ENCODE results near the gene AGPAT4. TPM values are rescaled to one million over a fixed set of nuclear protein-coding genes. Genes with fewer than 3 reads are reported as not detected.
"Not testable (repeated sequence)": the region's sequence is repeated elsewhere in the genome, so short reads cannot be mapped to it uniquely, and the experiment has no call there.

AGPAT4 gene
- polyA plus RNA-seq, 1 of the 3 experiments (the other 2 are of a cell fraction) = 3.9 TPM

DNA sequence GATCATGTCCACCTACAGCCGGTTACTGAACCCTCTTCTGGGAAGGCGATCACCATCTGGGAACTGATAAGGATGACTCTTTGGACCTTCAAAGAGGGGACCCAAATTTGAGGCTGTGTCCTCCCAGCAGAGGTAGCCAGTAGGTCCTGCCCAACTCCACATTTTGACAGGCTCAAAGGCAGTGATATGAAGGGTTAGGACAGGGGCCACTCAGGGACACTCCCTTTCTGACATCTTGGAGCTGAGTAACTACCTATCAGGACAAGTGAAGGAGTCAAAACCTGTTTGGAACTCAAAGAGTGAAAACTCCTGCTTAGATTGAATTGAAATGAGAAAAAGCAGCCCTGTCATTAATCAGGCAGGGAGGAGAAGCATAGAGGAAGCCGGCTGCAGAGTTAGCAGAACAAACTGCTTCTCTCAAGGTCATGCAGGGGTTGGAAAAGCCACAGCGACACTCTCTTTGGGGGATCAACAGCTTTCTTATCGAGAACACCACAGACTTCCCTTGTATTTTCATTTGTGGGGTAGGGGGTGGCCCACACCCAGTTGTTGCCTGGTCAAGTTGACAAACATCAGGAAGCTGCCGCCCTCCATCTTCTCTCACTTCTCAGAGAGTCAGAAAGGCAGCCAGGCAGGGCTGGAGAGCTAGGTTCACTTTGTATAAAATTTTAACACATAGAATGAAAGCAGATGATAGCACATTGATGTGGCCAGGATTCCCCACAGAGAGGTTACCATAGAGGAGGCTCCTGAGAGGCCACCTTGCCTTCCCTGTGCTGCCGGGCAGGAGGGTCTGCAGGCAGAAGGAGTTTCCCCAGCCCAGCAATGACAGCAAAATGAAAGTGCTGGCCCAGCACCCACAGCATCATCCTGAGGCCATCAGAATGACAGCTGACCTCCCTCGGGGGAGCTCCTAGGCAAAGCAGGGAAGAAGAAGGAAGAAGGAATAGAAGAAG is 47.6 kb downstream of the AGPAT4 start:
- H3F3A ChIP-seq (replicated peaks; ENCODE audit: insufficient read depth) = peaks cover 15% of the 10 kb centered on the region
- ChIA-PET POLR2A (no interaction called here), CTCF (interaction anchor here (0.8 to 1.1 kb wide), 2 partner anchors 12 to 144 kb away, joined by 3 read pairs; no protein-coding TSS in a partner anchor)
- H3K4me2 ChIP-seq = no peak overlapping the region
- H3K4me3 ChIP-seq (ENCODE audit: low read depth in 2 of 2, low read length in 1 of 2) = no peak overlapping the region
- H3K36me3 ChIP-seq (replicated peaks in 1 of 2; ENCODE audit: control insufficient read depth in 1 of 2, insufficient read depth in 2 of 2, low read length in 1 of 2) = peaks cover 0 to 8% of the 10 kb centered on the region in 2 experiments
- no peak overlapping the region for H3K27ac ChIP-seq (ENCODE audit: low read depth in 2 of 2, low read length in 1 of 2)
- no peak overlapping the region for H3K9ac ChIP-seq
- no peaks in the 10 kb centered on the region for H3K79me2 ChIP-seq (ENCODE audit: insufficient read depth)
- 89% methylated on average over 8 of the region's 8 CpGs for WGBS (ENCODE audit: low lambda C conversion rate)
- no peak overlapping the region for H2AFZ ChIP-seq (ENCODE audit: low read depth)
- no peak for TF ChIP-seq MAX (IDR thresholded peaks at IDR 0.05; ENCODE audit: low read depth)
- H3K9me3 ChIP-seq = no peaks in the 10 kb centered on the region
- peaks cover 0 to 11% of the 10 kb centered on the region in 2 experiments; a peak in 3 of 4 replicates for H3K4me1 ChIP-seq (ENCODE audit: control insufficient read depth in 1 of 2, insufficient read depth in 2 of 2, low read depth in 1 of 2, low read length in 1 of 2)
- H3K27me3 ChIP-seq (ENCODE audit: insufficient read depth) = no peaks in the 10 kb centered on the region
- H4K20me1 ChIP-seq (ENCODE audit: insufficient read depth) = no peaks in the 10 kb centered on the region
- DNase-seq = no peak
- H3K9me2 ChIP-seq = no peaks in the 10 kb centered on the region

DNA sequence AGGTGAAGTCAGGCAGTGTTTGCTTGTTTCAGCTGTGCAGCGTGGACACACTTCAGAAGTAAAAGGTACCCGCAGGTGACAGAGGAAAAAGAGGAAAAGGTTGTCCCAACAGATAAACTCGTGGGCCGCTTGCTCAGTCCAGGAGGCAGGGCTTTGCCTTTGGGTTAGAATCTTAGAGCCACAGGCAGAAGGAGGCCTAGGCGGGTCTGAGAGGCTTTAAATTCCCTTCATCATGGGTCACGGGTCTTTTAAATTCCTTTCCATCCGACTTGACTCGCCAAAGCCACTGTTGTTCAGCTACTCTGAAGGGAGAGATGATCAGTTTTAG is 48.2 kb downstream of the AGPAT4 start:
- no peaks in the 10 kb centered on the region for H3K9me2 ChIP-seq
- TF ChIP-seq TAF1 (IDR thresholded peaks at IDR 0.05; ENCODE audit: borderline replicate concordance, low read depth, low read length) = no peak
- TF ChIP-seq MEF2A (IDR thresholded peaks at IDR 0.05; ENCODE audit: borderline replicate concordance, low read depth) = no peak
- TF ChIP-seq IRF3 (IDR thresholded peaks at IDR 0.05; ENCODE audit: low read depth, low read length) = no peak
- no peak for TF ChIP-seq EP300 (IDR thresholded peaks at IDR 0.05; ENCODE audit: borderline replicate concordance in 1 of 2, low read depth in 1 of 2, low read length in 1 of 2)
- no peak for TF ChIP-seq ELF1 (IDR thresholded peaks at IDR 0.05)
- TF ChIP-seq FOXJ3 (CRISPR knock-in tag; IDR thresholded peaks at IDR 0.05) = no peak
- TF ChIP-seq, protein P1, sequence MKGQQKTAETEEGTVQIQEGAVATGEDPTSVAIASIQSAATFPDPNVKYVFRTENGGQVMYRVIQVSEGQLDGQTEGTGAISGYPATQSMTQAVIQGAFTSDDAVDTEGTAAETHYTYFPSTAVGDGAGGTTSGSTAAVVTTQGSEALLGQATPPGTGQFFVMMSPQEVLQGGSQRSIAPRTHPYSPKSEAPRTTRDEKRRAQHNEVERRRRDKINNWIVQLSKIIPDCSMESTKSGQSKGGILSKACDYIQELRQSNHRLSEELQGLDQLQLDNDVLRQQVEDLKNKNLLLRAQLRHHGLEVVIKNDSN (IDR thresholded peaks at IDR 0.05; ENCODE audit: borderline replicate concordance, low read depth) = no peak
- no peak for TF ChIP-seq FOSL2 (IDR thresholded peaks at IDR 0.05; ENCODE audit: borderline replicate concordance, low read depth)
- TF ChIP-seq NRF1 (IDR thresholded peaks at IDR 0.05; ENCODE audit: low read depth, low read length) = no peak
- TF ChIP-seq YY1 (IDR thresholded peaks at IDR 0.05; ENCODE audit: low read depth) = no peak
- no peak for TF ChIP-seq RXRA (IDR thresholded peaks at IDR 0.05; ENCODE audit: borderline replicate concordance, low read depth)
- no peak for TF ChIP-seq NFIC (IDR thresholded peaks at IDR 0.05; ENCODE audit: borderline replicate concordance)
- TF ChIP-seq, protein P2, sequence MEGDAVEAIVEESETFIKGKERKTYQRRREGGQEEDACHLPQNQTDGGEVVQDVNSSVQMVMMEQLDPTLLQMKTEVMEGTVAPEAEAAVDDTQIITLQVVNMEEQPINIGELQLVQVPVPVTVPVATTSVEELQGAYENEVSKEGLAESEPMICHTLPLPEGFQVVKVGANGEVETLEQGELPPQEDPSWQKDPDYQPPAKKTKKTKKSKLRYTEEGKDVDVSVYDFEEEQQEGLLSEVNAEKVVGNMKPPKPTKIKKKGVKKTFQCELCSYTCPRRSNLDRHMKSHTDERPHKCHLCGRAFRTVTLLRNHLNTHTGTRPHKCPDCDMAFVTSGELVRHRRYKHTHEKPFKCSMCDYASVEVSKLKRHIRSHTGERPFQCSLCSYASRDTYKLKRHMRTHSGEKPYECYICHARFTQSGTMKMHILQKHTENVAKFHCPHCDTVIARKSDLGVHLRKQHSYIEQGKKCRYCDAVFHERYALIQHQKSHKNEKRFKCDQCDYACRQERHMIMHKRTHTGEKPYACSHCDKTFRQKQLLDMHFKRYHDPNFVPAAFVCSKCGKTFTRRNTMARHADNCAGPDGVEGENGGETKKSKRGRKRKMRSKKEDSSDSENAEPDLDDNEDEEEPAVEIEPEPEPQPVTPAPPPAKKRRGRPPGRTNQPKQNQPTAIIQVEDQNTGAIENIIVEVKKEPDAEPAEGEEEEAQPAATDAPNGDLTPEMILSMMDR (IDR thresholded peaks at IDR 0.05) = no peak
- peaks cover 0 to 11% of the 10 kb centered on the region in 2 experiments; a peak in 3 of 4 replicates for H3K4me1 ChIP-seq (ENCODE audit: control insufficient read depth in 1 of 2, insufficient read depth in 2 of 2, low read depth in 1 of 2, low read length in 1 of 2)
- H4K20me1 ChIP-seq (ENCODE audit: insufficient read depth) = no peaks in the 10 kb centered on the region
- H3K4me2 ChIP-seq = no peak overlapping the region
- H3K36me3 ChIP-seq (replicated peaks in 1 of 2; ENCODE audit: control insufficient read depth in 1 of 2, insufficient read depth in 2 of 2, low read length in 1 of 2) = peaks cover 0 to 8% of the 10 kb centered on the region in 2 experiments
- H3F3A ChIP-seq (replicated peaks; ENCODE audit: insufficient read depth) = peaks cover 15% of the 10 kb centered on the region
- no peak overlapping the region for H3K27ac ChIP-seq (ENCODE audit: low read depth in 2 of 2, low read length in 1 of 2)
- no peak overlapping the region for H3K9ac ChIP-seq
- H3K4me3 ChIP-seq (ENCODE audit: low read depth in 2 of 2, low read length in 1 of 2) = no peak overlapping the region
- DNase-seq = no peak
- CTCF ChIA-PET = interaction anchor here (0.8 kb wide), 1 partner anchor 13 kb away, joined by 3 read pairs; no protein-coding TSS in a partner anchor
- H3K79me2 ChIP-seq (ENCODE audit: insufficient read depth) = no peaks in the 10 kb centered on the region
- 97% methylated on average over 8 of the region's 8 CpGs for WGBS (ENCODE audit: low lambda C conversion rate)
- POLR2A ChIA-PET = no interaction called here
- no peaks in the 10 kb centered on the region for H3K9me3 ChIP-seq
- no peaks in the 10 kb centered on the region for H3K27me3 ChIP-seq (ENCODE audit: insufficient read depth)
- H2AFZ ChIP-seq (ENCODE audit: low read depth) = no peak overlapping the region

GRCh38 chr6:161224951-161225680 is 48.7 kb downstream of the AGPAT4 start:
- H3K79me2 ChIP-seq (ENCODE audit: insufficient read depth); CTCF ChIA-PET; H3K36me3 ChIP-seq (replicated peaks in 1 of 2; ENCODE audit: control insufficient read depth in 1 of 2, insufficient read depth in 2 of 2, low read length in 1 of 2); H3K9me2 ChIP-seq; H2AFZ ChIP-seq (ENCODE audit: low read depth); H3K4me2 ChIP-seq; H3K9me3 ChIP-seq; H3K27me3 ChIP-seq (ENCODE audit: insufficient read depth); POLR2A ChIA-PET; H3K9ac ChIP-seq; H3K4me3 ChIP-seq (ENCODE audit: low read depth in 2 of 2, low read length in 1 of 2); DNase-seq; H3K27ac ChIP-seq (ENCODE audit: low read depth in 2 of 2, low read length in 1 of 2); H4K20me1 ChIP-seq (ENCODE audit: insufficient read depth): not testable (repeated sequence)
- Histone ChIP-seq H3F3A (replicated peaks; ENCODE audit: insufficient read depth) (peaks cover 15% of the 10 kb centered on the region), H3K4me1 (ENCODE audit: control insufficient read depth in 1 of 2, insufficient read depth in 2 of 2, low read depth in 1 of 2, low read length in 1 of 2) (peaks cover 0 to 11% of the 10 kb centered on the region in 2 experiments; a peak in 3 of 4 replicates)
- WGBS (ENCODE audit: low lambda C conversion rate) = 96% methylated on average over 16 of the region's 16 CpGs
